GM19023 (cell line): ENCODE results near the gene DYNC1LI2.

Experiments
- ATAC-seq: cut with Tn5 transposase; IDR thresholded peaks from one replicate; pipeline ENCODE4 v1.9.1; 2021; ENCODE audit warnings: mild to moderate bottlenecking, moderate library complexity; ENCODE audit not compliant: unreplicated experiment

The DYNC1LI2 gene

DNA sequence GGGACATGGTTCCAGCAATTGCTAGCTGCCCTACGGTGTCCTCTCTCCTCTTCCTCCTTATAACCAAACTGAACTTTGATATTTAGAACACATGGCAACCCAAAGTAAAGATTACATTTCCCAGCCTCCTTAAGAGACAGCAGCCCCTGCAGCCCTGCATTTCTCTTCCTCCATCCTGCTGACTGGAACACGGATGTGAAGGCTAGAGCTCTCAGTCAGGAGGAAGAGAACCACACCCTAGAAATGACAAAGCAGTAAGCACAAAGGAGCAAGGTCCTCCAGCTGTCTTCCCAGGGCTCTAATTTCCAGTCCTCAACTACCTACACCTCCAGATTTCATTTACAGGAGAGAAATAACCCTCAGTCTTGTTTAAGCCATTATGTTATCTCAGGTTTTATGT lies 10.9 kb downstream of the DYNC1LI2 start:
- ATAC-seq: no peak

DNA sequence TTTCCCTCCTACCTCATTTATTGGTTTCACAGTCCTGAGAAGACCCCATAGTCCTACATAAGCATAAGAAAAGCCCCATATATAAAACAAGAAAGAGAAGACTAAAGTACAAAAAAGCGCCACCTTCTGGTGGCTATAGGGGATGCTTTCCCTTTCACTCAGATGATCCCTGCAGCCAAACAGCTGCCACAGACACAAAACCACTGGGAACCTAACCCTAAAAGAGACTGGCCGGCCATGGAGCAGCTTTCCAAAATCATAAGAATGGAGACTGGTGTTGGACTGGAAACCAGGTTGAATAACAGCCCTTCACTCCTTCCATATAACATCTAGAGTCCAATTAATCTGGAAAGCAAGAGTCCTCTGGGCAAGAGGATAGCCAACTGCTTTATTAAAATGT lies 11.4 kb downstream of the DYNC1LI2 start:
- ATAC-seq: no peak

DNA sequence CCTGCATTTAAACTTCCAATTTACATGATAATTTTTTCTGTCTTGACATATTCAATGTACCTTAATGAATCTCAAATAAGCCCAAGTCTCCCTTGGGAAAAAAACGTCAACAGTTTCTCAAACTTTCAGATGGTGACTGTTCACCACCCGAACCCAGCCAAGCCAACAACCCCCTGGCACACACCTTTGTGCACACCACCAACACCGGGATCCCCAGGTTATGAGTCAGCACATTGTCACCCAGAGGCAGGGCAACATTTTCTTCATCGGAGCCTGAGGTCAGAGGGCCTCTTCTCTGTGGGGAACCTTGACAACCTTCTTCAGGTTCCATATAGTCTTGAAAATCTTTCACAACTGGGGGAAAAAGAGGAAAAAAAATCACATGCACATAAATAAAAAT lies 15.5 kb downstream of the DYNC1LI2 start:
- ATAC-seq: no peak

DNA sequence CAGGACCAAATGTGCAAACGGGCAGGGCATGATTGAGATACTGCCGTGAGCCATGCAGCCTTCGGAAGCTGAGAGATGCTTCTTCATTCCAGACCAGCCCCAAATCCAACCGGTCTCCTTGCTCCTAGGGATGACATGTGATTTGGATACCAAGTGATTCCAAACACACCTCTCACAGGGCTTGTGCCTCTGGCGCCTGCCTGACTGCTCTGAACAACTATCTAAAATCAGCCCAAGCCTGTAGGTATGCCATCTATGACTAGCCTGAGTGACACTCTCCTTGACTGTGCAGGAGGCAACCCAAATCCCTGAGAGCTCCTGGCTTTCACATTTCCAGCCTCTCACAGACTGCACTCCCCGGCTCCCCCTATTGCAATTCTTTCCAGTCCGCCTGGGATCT lies 20.3 kb downstream of the DYNC1LI2 start:
- no peak for ATAC-seq

DNA sequence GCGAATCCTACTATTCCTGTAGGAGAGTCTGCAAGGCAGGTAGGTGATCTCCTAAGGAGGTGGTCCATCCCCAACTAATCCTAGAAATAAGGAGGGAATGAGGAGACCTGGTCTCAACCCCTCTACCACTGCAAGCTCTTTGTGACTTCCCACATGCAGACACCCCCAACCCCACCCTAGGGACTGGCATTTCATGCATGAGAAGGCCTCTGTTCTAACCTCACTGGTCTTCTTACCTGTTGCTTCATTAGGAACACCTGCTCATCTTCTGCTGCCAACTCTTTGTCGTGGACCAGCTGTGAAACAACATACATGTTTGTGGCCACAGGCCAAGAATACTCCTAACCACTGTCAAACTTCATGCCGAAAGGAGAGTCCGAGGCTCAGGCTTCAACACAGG lies 22.6 kb downstream of the DYNC1LI2 start:
- no peak for ATAC-seq

DNA sequence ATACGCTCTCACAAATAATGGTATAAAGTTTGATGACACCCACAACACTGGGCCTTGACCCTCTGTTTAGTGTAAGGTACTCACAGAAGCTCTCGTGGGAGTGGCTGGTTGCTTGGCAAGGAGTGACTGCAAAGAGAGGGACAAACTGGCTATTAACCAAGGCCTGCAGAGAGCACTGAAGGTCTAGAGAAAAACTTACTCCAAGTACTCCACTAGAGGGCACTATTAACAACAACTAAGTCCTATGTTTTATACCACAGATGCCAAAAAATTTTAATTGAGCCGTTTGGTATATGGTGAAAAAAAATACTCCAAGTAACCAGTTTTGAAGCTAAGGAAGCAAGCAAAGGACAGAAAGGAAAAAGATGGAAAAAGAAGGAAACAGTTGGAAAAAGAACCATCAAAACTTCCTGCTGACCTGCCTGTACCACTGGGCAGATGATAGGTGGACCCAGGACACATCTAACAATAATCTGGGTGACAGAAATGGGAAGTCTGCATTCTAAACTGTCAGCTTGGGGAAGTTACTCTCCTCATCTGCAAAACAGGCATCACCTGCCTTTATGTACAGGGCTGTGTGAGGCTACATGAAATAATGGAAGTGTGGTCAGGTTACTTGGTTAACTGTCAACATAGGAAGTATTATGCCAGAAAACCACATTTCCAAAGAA lies 23.2 kb downstream of the DYNC1LI2 start:
- no peak for ATAC-seq

DNA sequence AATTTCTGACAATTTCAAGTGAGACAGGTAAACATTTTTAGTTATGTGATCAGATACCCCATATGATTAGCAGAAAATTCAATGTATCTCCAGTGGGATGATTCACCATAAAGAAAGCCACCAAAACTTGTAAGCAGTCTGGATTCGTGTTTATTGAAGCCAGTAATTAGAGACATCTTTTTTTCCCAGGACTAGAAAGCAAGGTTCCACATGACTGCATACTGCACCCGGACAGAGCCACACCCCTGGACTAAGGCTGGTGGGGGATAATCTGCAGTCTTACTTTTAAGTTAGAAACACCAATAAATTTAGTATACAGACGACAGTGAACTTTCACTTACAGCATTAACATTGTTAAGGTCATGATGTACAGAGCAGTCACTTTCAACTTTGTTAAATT lies 30.6 kb downstream of the DYNC1LI2 start:
- ATAC-seq: no peak

DNA sequence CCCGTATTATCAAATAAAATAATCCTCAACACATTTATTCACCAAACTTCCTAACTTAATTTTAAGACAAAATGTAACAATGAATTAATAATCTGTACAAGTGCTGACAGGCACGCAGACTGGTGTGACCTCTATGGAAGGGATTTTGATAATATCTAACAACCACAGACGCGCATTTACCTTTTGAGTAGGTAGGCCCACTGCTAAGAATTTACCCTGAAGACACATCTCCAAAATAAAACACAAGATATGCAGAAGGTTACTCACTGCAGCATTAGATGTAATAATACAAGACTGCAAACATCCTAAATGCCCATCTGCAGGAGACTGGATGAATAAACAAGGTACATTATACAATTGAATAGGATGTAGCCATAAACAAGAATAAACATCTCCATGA lies 32.2 kb downstream of the DYNC1LI2 start:
- no peak for ATAC-seq

DNA sequence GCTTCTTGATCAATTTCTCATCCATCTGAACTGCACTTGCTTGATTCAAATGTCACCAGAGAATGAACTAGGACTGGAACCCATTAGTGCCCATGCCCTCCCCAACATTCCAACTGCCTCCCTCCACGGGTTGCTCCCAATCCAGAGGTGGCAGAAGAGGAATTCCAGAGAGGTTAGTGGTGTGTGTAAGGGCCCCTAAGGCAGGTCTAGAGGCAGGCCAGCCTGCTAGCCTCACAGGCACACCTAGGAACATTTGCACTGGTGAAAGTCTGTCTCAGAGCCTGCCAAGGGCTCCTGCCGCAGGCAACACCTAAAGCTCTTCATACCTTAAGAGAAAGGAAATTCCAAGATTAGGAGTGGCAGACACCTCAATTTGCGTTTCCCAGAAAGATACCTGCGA lies 33.6 kb downstream of the DYNC1LI2 start:
- no peak for ATAC-seq

DNA sequence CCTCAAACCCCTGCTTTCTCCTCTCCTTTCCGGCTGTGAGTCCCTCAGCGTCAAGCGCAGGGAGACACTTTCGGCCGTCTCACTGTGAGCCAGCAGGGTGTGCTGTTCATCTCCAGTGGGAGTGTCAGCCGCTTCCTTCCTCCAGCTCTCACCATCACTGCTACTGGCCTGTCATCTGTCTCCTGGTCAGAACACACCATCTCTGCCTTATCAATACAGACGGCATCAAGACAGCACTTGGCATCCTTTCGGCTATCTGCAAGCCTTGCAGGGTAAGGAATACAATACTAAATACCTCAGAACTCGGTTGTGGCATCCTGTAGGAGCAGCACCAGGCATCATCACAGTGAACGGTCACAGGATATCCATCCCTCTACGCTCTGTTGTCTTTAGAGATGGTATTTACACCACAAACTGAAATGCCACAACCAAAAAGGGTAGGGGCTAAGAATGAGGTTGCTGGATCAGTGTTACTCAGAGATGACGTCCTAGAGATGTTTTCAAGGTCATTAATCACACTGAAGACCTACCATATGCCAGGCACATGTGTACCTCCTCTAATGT lies 34.2 kb downstream of the DYNC1LI2 start:
- ATAC-seq: no peak

DNA sequence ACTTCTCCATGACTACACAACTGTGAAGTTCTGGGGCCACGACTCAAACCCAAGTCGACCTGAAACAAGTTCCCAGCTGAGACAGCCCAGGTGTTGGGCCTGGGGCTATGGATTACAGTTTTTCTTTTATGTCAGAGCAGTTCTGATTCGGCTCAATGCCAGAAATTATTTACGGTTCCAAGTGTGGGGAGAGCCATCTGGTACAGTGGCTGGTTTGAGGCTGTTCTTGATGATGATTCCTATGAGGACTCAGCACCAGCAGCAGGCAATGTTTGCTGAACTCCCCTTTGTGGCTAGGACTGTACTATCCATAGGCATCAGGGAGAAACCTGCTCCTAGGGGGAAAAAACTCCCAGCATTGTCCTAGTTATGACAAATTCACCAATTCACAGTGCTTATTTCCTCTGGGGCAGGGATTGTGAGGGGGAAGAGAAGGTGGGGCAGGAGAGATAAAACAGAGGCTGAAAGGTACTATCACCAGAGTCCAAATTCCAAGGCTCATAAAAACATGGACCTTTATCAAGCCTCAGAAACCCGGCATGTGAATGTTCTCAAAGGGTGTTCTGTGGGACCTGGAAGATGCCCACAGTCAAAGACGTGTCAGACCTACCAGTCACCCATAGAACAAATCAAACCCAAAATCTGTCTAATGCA lies 36.6 kb downstream of the DYNC1LI2 start:
- ATAC-seq: no peak

DNA sequence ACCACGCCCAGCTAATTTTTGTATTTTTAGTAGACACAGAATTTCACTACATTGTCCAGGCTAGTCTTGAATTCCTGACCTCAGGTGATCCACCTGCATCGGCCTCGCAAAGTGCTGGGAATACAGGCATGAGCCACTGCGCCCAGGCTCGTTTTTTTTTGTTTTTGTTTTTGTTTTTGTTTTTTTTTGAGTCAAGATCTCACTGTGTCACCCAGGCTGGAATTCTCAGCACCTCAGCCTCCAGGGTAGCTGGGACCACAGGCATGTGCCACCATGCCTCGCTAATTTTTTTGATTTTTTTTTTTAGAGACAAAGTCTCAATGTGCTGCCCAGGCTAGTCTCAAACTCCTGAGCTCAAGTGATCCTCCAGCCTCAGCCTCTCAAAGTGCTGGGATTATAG lies 37.3 kb downstream of the DYNC1LI2 start:
- ATAC-seq: no peak

DNA sequence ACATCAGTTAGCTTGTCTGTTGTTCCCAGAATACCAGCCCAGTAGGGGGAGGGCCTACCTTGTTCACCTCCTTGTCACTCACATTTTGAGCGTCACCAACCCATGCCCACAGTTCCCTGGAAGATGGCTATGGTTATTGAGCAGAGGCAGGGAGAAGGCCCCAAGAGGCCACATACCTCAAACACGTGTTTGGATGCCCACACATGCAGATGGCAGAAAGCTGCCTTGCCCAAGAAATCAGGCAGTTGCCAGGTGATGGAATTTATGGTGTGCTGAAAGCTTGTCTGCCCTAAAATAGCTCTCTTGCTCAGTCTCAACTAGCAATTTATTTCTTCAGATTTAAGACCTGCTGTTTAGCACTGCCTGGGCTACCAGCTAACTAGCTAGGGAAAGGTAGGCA lies 38.3 kb downstream of the DYNC1LI2 start:
- no peak for ATAC-seq

DNA sequence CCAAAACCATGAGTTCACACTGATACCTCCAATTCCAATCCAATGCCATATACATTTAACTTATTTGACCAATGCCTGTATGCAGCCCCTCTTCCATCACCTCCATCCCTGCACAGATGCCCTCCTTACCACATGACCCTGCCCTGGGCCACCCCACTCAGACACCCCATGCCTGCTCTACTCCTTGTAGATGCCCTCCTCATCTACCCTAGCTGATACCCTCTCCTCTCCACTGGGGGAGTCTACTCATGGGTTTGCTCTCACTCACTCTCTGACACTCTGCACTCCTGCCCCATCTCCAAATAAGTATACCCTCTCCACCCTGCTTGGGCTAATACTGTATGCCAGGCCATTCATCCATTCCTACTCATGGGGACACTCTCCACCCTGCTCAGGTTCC lies 38.9 kb downstream of the DYNC1LI2 start:
- ATAC-seq: no peak

DNA sequence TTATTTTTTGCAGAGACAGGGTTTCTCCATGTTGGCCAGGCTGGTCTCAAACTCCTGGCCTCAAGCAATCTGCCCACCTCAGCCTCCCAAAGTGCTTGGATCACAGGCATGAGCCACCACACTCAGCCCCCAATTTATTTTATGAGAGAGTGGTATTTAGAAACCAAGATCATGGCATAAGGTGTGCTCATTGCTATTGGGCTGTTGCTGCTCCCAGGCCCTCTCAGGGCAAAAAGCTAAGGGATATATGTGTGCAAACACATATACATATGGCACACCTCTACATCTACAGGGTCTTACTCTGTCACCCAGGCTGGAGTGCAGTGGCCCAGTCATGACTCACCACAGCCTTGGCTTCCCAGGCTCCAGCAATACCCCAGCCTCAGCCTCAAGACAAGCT lies 39.8 kb downstream of the DYNC1LI2 start:
- no peak for ATAC-seq

DNA sequence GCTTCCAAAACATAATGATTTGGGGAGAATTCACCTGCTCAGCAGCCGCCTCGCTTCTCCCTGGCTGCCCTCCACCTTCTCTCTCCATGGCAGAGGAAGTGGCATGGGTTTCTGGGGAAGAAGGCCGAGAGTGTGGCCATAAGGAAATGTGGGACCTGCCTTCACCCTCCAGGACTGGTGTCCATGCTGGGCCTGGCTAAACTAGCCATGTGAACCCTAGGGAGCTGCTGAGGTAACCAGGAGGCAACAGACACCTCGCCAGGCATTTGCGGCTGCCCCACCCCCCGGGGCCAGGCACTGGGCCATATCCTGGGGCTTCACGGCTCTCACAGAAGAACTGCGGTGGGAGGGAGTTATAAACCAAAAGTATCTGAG lies 44.9 kb downstream of the DYNC1LI2 start:
- no peak for ATAC-seq

DNA sequence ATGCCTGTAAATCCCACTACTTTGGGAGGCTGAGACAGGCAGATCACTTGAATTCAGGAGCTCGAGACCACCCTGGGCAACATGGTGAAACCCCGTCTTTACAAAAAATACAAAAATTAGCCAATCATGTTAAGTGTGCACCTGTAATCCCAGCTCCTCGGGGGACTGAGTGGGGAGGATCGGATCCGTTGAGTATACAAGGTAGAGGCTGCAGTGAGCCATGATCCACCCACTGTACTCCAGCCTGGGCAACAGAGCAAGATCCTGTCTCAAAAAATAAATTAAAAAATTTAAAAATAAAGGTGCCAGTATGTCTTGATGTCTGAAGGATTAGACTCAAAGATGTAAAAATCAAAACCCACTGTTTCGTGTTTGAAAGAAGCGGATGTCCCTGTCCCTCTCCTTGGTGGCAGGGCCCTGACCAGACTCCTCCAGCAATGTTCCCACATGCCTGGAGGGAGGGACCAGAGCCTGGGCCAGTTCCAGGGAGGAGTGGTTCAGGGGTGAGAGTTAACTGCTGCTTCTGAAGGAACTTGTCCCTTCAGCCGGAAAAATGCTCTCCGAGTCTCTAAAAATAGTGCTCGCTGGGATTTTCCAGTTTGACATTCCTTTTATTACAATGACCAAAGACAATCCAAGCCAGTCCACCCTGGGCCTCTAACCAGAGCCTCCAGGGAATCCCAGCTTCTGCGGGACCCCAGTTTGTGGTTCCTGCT lies 45.5 kb downstream of the DYNC1LI2 start:
- ATAC-seq: no peak

DNA sequence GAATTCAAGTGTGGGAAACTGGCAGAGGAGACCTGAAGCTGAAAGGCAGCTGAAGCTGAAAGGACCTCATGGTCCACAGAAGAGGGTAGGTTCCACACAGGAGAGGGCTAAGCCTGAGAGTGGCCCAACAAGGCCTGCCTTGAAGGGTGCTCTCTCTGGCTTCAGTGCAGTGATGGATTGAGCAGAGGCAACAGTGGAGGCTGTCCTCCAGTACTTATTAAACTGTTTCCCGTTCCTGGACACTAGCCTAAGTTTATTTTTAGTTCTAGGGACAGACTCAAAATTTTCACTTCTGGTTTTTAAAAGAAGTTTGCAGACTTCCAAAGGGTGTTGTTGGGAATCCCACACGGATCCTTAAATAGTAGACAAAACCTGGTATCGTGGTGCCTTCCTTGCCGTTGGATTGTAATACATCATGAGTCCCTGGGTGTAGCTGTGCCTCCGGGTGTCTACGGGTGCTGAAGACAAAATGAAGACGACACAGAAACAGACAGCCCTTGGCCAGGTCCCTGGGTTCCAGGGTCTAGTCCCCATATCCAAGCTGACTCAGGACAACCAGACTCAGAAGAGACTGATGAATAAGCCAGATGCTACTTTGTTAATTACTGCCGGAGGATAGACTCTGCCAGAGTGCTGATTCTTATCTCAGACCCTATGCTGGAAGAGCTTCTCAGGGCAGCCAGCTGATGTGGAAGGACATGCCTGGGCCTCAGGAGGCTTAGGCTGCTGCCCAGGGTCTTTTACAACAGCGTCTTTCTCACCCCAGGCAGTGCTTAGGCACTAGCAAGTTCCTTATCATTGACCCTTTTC lies 47.8 kb downstream of the DYNC1LI2 start:
- no peak for ATAC-seq

DNA sequence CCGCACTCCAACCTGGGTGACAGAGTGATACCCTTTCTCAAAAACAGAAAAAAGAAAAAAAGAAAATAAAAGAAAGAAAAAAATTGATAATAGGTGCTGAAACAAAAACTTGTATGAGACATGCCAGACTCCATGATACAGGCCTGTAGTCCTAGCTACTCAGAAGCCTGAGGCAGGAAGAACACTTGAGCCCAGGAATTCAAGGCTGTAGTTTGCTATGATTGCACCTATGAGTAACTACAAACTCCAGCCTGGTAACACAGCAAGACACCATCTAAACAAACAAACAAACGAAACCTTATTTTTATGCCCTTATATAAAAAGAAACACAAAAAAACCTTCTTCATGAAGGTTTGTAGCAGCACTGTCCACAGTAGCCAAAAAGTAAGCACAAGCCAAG lies 49.9 kb downstream of the DYNC1LI2 start:
- no peak for ATAC-seq

DNA sequence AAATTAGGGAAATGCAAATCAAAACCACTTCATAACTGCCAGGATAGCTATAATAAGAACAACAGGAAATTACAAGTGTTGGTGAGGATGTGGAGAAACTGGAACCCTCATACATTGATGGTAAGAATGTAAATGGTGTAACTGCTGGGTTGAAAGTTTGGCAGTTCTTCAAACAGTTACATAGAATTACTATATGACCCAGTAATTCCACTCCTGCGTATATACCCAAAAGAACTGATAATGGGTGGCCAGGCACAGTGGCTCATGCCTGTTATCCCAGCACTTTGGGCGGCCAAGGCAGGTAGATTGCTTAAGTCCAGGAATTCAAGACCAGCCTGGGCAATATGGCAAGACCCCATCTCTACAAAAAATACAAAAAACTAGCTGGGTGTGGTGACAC lies 50.4 kb downstream of the DYNC1LI2 start:
- no peak for ATAC-seq

DNA sequence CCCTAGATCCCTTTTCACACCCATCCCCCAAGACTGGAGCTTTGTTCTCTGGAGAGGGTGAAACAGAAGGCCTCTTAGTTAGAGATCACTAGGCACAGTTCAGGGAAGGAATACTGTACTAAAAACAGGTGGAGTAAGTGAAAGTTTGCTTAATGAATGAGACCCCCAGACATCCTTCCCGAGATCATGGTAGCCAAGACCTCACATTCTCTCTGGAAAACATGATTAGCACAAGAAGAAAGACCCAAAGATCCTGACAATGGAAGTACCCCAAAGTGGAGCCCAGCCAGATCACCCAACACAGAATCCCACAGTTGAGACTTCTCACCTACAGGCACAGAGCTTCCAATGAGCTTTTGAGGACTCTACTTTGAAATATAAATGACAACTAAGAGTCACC lies 51.5 kb downstream of the DYNC1LI2 start:
- no peak for ATAC-seq
